GM18861 (cell line): ENCODE data around the gene RILPL2.
"Not testable (repeated sequence)": the region's sequence is repeated elsewhere in the genome, so short reads cannot be mapped to it uniquely, and the experiment has no call there.

Experiments used
- ATAC-seq: cut with Tn5 transposase; IDR thresholded peaks from one replicate; pipeline ENCODE4 v1.9.1; 2021; ENCODE audit not compliant: unreplicated experiment

The RILPL2 gene, protein sequence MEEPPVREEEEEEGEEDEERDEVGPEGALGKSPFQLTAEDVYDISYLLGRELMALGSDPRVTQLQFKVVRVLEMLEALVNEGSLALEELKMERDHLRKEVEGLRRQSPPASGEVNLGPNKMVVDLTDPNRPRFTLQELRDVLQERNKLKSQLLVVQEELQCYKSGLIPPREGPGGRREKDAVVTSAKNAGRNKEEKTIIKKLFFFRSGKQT

DNA sequence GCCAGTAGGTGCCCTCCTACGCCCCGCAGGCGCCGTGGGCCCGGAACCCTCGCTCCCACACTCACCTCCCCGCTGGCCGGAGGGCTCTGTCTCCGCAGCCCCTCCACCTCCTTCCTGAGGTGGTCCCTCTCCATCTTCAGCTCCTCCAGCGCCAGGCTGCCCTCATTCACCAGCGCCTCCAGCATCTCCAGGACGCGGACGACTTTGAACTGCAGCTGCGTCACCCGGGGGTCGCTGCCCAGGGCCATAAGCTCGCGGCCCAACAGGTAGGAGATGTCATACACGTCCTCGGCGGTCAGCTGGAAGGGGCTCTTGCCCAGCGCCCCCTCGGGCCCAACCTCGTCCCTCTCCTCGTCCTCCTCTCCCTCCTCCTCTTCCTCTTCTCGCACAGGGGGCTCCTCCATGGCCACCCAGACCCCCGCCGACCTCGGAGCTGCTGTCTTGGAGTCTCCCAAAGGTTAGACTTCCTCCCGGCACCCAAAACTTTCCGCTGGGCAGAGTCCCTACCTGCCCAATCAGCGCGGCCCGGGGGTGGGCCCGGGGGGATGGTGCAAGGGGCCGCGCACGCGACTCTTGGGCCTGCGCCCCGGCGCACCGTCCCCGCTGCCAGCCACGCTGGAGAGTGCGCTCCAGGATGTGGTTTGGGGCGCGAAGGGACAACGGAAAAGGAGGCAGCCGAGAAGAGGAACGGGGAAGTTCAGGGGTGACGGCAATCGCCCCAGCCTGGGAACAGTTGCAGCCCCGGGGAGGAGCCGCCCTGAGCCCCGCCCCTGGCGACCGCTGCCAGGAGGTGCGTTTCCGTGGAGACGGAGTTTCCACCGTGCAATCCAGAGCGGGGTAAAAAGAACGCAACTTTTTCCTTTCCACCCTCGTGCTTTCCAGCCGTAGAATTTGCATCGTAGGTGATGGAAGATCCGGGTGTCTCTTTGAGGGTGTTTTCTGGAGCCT lies at the start of gene RILPL2:
Gene RILPL2 (minus strand): TSS at position 668 of the 948 bp plus-strand sequence. CDS start 264 bp downstream, at position 404.
- peak; percentile 65 for ATAC-seq

DNA sequence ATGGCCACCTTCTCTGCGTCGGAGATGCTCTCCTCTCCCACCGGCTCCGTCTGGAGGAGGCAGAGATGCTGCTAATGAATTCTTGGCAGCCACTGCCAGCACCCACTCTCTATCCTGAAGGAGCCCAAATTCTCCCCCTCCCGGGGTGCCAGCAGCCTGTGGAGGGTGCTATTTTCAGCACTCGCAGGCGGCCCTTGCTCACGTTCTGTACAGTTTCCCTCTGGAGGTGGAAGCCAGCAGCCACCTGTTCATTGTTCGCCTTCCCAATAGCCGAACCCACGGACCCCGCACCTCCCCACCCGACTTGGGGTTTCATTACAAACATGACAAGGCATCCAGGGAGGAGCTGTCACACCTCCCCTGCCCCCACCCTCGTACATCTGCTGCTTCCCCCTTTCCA lies 49.3 kb upstream of the RILPL2 start:
- ATAC-seq, result no peak

DNA sequence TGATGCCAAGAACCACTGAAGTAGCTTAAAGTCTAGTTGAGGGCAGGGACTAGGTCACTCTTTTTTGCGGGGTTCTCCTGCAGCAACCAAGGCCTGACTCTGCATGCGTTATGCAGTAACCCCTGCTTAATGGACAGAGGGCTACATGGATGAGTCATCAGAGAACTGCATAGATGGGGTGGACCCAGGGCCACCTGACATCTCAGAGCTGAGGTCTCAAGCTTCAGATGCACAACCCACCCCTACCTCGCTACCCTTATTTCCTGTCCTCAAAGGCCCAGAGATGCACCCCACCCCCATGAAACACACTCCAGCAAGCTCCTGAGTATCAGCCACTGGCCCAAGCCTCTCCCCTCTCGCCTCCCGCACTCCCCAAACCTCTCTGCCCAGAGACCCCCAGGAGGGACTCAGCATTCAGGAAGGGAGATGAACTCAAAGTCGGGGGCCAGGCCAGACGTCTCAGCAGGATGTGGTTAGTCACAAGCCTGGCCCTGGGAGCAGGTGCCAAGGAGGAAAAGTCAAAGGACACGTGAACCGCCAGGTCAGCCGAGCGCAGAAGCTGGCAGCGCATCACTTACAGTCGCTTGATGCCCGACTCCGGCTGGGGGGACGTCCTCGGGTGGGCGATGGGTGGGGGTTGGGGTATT lies 47.2 kb upstream of the RILPL2 start:
- ATAC-seq, result no peak

DNA sequence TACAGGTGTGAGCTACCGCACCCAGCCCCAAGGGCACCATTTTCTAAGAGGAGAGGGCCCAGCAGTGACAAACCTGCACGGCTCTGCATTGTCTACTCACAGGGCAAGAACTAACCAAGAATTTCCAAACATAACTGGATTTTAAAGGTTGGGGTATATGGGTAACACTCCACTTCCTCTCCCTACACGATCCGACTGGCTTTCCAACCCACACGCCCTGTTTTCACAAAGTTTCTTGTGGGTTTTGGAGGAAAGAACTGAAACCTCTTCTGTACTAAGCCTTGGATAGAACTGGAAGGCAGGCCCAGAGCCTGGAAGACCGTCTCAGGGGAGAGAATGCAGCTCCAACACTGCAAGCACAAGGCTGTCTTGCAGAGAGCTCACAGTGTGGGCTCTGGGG lies 46.4 kb upstream of the RILPL2 start:
- ATAC-seq, result no peak

DNA sequence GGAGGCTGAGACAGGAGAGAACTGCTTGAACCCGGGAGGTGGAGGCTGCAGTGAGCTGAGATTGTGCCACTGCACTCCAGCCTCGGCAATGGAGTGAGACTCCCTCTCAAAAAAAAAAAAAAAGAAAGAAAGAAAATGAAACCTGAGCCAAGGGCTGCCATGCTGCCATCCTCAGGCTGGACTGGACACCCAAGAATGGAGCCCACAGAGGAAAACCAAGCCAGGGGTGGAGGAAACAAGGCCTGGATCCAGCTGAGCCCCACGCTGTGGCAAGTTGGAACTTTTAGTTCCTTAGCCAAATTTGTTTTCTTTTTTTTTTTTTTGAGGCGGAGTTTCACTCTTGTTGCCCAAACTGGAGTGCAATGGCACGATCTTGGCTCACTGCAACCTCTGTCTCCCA lies 44.8 kb upstream of the RILPL2 start:
- ATAC-seq, result not testable (repeated sequence)

DNA sequence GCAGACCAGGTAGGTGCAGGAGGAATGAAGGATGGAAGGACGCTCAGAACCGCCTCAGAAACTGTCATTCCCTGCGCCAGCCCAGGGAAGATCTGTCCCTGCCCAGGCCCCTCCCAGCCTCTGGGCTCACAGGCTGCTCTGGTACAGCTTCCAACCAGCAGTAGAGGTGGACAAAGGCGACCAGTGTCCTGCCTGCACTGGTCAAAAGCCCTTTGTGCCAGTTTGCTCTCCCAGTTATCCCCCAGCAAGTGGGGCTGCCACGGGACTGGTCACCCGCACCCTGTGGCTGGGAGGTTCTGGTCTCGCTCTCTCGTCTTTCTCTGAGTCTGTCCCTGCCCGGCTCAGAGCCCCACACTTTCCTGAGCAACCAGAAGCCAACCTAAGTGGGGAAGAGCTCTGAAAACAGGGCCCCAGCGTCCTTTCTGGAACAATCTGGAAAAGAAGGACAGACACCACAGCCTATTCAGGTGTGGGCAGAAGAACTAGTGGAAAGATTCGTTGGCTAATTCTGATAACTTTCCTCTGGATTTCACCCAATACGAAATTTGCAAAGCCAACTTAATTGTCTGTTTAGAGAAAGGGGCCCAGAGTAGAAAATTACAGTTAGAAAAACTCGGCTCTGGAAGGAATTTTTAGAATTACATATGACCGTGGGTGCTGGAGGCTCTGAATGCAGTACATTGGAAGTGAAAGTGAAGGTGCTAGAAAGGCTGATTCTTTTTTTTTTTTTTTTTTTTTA lies 43.1 kb upstream of the RILPL2 start:
- ATAC-seq, result no peak

DNA sequence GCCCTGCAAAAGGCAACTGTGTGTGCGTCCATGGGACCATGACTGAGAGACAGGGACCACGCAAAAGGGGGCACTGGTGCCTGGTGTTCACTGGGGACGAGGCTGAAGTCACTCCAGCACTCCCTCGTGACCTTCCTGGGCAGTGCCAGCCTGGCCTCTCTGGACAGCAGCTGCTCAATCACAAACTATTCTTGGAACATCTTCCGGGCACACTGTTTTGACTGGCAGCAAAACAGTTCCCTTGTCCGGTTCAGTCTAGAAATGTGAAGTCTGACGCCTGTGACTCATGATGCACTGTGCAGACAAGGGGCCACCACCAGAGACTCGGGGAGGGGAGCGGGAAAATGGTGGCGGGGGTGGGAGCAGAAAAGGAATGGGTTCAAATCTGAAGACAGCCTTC lies 42.3 kb upstream of the RILPL2 start:
- ATAC-seq, result no peak

DNA sequence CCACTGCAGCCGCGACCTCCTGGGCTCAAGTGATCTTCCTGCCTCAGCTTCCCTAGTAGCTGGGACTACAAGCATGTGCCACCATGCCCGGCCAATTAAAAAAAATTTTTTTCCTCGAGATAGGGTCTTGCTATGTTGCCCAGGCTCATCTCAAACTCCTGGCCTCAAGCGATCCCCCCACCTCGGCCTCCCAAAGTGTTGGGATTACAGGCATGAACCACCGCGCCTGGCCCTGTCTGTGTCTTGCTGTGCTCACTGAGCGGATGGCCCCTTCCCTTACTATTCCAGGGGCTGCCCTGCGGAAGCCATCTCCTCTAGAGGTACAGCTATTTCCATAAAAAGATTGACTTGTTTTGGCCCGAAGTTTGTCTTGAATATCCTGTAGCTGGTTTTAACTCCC lies 41.6 kb upstream of the RILPL2 start:
- no peak for ATAC-seq

DNA sequence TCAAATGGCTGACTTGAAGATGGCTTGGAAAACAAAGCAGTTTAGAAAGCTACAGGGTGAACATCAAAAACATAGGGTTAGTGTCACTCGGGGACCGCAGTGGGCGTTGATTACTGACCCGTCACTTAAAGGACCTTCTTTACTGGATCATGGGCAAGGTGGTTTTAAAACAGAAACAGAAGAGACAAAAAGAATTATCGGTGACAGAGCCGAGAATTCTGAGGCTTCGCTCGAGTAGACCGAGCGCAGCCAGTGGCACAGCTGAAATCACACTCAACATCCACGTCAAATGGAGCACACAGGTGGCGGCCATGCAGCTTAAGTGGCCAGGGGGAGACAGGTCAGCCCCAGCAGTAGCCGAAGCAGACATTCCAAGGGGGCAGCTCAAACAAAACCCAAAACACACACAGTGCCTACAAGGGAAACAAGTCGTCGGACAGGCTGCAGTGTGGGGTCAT lies 38.8 kb upstream of the RILPL2 start:
- no peak for ATAC-seq

DNA sequence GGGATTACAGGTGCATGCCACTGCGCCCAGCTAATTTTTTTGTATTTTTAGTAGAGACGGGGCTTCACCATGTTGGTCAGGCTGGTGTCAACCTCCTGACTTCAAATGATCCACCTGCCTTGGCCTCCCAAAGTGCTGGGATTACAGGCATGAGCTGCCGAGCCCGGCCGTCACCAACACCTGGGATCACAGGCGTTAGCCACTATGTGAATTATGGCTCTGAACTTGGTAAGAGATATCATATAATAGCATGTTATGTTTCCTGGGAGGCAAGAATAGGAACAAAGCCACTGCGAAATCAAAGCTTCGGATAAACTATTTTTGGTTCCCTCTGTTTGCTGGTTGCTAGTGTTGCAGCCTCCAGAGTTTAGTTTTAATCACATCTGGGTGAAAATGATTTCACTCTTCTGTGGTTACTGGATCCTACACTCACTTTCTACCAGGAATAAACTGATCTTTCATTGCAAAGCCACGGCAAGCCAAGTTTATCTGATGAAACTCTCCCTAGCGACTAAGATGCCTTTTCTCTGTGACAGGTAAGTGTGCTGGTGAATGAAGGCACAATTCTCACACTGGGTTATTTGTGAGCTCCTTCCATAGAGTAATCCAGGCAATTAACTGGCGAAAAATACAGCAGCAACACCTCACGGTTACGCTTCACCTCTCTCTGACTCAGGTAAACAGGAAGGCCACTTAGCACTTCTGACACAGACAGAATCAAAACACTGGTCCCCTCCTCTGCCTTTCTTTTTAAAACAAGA lies 38.2 kb upstream of the RILPL2 start:
- ATAC-seq, result no peak

DNA sequence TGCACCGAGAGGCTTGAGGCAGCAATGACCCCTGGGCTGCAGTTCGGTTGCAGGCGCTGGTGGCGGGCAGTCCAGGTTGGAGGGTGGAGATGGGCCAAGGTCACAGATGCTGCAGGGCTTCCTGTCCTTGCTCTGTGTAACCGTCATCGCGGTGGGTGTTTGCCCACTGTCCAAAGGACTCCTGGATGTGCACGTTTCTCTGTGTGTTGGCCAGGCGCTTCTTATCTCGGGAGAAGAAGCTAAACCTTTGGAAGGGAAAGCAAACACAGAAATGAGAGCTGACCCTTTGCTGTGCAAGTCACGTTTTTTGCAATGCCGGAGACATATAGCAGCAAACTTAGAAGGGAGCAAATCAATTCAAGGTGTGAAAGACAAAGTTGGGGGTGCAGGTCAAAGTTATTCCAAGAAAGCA lies 36.0 kb upstream of the RILPL2 start:
- no peak for ATAC-seq

DNA sequence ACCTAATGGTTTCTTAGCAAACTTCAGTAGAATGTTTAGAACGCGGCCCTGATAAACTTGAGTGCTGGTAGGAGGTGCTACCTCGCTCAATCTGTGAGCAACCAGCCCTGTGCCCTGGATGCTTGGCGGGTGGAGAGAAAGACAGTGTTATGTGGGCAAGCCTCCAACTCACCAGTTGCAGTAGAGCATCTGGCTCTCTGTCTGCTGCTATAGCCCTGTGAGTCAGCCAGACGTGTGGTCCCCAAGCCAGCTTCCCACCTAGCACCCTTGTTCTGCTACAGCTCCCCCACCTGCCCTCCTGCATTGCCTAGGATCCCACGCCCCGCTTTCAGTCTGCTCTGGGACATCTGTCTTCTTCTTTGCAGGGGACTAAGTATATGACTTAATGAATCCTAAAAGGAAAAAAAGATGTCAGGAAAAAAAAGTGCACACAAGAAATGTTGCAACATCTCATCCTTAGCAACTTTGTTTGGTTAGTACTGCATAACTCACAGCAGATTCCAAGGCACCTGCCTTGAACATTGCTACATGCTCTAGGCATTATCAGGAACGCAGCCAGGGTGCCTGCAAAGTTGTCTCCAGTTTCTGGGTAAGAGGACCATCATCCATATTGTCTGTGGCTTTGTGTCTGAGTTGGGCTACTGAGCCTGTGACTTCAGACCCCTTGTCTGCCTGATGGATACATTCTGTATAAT lies 35.0 kb upstream of the RILPL2 start:
- no peak for ATAC-seq

DNA sequence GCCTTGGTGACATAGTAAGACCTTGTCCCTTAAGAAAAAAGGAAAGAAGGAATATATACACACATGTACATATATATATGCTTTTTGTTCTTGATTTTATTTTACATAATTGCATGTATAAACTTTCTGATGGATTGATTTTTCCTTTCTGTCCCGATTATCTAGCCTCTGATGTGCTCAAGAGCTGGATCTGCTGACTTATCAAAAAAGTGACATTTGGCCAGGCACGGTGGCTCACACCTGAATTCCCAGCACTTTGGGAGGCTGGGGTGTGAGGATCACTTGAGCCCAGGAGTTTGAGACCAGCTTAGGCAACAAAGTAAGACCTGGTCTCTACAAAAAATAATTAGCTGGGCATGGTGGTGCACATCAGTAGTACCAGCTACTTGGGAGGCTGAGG lies 33.5 kb upstream of the RILPL2 start:
- no peak for ATAC-seq

DNA sequence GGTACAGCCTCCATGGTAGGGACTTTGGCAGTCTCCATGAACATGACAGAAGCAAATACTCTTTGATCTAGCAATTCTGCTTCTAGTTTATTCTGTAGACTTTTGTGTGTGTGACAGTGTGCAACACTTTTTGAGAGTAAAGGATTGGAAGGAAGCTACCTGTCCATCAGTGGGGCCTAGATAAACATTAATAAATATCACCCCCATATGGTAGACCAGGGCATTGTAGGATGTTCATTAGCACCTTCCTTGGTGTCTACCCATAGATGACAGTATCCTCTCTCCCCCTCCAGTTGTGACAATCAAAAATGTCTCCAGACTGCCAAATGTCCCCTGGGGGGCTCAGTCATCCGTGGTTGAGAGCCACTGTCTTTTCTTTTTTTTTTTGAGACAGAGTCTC lies 32.3 kb upstream of the RILPL2 start:
- peak; percentile 84 for ATAC-seq

DNA sequence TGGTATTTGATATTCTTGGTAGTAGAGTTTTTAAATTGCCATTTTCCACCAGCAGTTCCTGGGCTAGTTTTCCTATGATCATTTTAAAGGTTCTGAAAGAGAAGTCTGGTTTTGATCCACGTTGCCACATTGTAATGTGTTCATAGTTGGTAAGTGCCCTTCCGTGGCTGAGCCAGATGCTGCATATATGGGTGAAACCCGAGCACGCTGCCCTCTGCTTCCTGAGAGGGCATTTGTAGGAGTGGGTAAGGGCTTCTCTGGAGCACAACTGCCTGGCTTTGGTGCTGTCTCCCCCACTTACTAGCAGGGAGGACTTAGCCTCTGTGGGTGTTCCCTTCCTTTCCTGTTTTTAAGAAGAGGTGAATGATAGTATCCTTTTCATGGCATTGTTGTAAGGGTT lies 28.6 kb upstream of the RILPL2 start:
- ATAC-seq, result no peak

DNA sequence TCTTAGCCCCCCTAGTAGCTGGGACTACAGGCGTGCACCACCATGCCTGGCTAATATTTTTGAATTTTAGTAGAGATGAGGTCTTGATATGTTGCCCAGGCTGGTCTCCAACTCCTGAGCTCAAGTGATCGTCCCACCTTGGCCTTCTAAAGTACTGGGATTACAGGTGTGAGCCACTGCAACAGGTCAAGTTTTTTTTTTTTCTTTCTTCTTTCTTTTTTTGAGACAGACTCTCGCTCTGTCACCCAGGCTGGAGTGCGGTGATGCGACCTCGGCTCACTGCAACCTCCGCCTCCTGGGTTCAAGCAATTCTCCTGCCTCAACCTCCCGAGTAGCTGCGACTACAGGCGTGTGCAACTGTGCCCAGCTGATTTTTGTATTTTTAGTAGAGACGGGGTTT lies 26.7 kb upstream of the RILPL2 start:
- ATAC-seq, result not testable (repeated sequence)

DNA sequence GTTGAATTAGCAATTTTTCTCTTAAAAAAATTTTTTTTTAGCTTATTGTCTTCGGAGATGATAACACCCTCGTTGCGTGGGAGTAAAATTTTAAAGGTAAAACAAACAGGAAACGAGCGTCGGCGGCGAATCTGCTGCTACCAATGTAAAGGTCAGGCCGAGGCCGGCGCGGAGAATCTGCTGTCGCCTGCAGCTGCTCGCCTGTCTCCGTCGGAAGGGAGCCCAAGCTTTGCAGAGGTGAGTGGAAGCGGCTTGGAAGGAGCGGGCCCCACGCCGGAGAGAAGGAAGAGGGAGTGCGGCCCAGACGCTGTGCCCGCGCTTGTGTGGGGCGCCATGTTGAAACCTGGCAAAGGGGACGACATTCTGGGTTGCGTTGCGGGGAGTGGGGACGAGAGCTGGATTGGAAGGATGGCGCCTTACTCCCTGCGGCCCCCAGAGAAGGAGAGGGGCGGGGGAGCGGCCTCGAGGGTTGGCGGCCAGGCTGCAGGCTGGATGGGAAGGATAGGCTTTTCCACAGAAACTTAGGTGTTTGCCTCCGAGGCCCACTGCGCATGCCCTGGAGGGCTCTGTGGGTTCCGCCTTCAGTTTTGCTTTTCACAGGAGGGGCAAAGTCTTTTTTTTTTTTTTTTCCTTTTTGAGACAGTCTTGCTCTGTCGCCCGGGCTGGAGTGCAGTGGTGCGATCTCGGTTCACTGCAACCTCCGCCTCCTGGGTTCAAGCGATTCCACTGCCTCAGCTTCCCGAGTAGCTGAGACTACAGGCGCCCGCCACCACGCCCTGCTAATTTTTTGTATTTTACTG lies 21.7 kb upstream of the RILPL2 start, which contains the start of gene SNRNP35:
Gene SNRNP35 (plus strand): TSS at position 160 of the 800 bp plus-strand sequence. CDS start 7,402 bp downstream, outside the sequence.
- peak; percentile 50 for ATAC-seq

DNA sequence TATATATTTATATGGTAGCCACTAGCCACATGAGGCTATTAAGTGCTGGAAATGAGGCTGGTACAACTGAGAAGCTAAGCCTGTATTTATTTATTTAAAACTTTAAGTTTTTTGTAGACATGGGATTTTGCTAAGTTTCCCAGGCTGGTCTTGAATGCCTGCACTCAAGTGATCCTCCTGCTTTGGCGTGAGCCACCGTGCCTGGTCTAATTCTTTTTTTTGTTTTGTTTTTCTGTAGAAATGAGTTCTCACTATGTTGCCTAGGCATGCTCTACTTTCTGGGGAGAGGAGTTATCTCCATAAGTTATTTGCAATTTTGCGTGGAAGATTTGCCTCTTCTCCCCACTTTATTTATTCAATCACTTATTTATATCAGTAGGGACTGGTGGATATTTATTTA lies 16.7 kb upstream of the RILPL2 start:
- no peak for ATAC-seq

DNA sequence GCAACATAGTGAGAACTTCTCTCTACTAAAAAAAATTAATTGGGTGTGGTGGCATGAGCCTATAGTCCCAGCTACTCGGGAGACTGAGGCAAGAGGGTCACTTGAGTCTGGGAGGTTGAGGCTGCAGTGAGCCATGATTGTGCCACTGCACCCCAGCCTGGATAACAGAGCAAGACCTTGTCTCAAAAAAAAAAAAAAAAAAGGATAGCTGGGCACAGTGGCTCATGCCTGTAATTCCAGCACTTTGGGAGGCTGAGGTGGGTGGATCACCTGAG lies 15.7 kb upstream of the RILPL2 start:
- not testable (repeated sequence) for ATAC-seq
